Liver (tissue), 3 donors: Measurements from ENCODE around the gene RSPH6A.

Source experiments
- JUND ChIP-seq, 2 donors: IDR thresholded peaks; 2 replicates each; pipeline ENCODE4 v1.6.1; 2016; ENCODE audit warnings: antibody characterized with exemption in 2 of 2
- RAD21 ChIP-seq, 2 donors: IDR thresholded peaks; 2 replicates each; pipeline ENCODE4 v1.6.1; 2016; ENCODE audit warnings: antibody characterized with exemption in 2 of 2, mild to moderate bottlenecking in 2 of 2
- TAF1 ChIP-seq: conservative IDR thresholded peaks from 2 replicates; pipeline ENCODE4 v1.6.1; 2016; ENCODE audit warnings: antibody characterized with exemption, mild to moderate bottlenecking
- YY1 ChIP-seq: IDR thresholded peaks from 2 replicates; pipeline ENCODE4 v1.6.1; 2016; ENCODE audit warnings: antibody characterized with exemption, mild to moderate bottlenecking
- TF ChIP-seq, protein P1 (sequence below): fragments of 150-350 bp; IDR thresholded peaks from 2 replicates; pipeline ENCODE4 v1.5.1; 2017; ENCODE audit warnings: improper control_type of control experiment, low read depth, low read length; ENCODE audit not compliant: missing input control
- TF ChIP-seq, protein P2 (sequence below): IDR thresholded peaks from 2 replicates; pipeline ENCODE4 v1.6.1; 2016; ENCODE audit warnings: antibody characterized with exemption
- TF ChIP-seq, protein P3 (sequence below): IDR thresholded peaks from 2 replicates; pipeline ENCODE4 v1.6.1; 2016; ENCODE audit warnings: antibody characterized with exemption
- TF ChIP-seq, protein P4 (sequence below): IDR thresholded peaks from 2 replicates; pipeline ENCODE4 v1.6.1; 2016; ENCODE audit warnings: antibody characterized with exemption, mild to moderate bottlenecking
- TF ChIP-seq, protein P5 (sequence below): IDR thresholded peaks from 2 replicates; pipeline ENCODE4 v1.6.1; 2016; ENCODE audit warnings: antibody characterized with exemption
- donor health status: healthy.
- donor health status: healthy.

DNA sequence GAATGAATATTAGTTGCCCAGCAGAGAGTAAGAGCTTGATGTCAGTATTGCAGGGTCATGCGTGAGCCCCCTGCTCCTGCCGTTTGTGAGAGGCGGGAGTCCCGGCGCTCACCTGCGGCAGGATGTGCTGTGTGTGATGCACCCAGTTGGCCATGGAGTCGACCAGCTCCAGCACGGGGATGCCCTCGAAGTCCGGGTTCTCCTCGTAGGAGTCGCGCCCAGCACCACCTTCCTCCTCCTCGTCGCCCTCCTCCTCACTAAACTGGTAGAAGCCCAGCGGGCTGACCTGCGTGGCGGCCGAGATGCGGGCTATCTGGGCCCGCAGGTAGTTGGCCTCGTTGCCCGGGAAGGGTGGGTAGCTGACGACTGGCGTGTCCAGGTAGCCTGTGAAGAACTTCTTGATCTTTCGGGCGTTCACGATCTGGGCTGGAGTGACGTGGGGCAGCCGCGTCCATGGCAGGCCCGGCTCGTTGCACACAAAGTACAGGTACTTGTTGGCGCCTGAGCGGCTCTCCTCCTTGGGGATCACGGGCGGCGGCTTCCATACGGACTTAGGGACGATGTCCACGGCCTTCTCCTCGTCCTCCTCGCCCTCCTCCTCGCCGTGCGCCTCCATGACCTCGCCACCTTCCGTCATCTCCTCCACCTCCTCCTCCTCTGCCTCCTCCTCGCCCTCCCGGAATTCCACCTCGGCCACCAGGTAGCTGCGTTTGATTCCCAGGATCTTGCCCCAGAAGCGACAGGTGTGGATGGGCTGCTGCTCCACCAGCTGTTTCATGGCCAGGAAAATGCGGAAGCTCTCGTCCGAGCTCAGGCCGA, 10.8 kb downstream of the RSPH6A start:
- TF ChIP-seq, protein P1, sequence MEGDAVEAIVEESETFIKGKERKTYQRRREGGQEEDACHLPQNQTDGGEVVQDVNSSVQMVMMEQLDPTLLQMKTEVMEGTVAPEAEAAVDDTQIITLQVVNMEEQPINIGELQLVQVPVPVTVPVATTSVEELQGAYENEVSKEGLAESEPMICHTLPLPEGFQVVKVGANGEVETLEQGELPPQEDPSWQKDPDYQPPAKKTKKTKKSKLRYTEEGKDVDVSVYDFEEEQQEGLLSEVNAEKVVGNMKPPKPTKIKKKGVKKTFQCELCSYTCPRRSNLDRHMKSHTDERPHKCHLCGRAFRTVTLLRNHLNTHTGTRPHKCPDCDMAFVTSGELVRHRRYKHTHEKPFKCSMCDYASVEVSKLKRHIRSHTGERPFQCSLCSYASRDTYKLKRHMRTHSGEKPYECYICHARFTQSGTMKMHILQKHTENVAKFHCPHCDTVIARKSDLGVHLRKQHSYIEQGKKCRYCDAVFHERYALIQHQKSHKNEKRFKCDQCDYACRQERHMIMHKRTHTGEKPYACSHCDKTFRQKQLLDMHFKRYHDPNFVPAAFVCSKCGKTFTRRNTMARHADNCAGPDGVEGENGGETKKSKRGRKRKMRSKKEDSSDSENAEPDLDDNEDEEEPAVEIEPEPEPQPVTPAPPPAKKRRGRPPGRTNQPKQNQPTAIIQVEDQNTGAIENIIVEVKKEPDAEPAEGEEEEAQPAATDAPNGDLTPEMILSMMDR, result no peak
- TF ChIP-seq TAF1, result no peak
- no peak for TF ChIP-seq RAD21 (IDR thresholded peaks at IDR 0.05)
- TF ChIP-seq, protein P2, sequence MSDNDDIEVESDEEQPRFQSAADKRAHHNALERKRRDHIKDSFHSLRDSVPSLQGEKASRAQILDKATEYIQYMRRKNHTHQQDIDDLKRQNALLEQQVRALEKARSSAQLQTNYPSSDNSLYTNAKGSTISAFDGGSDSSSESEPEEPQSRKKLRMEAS, result no peak
- TF ChIP-seq YY1, result no peak
- TF ChIP-seq, protein P3, sequence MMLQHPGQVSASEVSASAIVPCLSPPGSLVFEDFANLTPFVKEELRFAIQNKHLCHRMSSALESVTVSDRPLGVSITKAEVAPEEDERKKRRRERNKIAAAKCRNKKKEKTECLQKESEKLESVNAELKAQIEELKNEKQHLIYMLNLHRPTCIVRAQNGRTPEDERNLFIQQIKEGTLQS, result no peak
- TF ChIP-seq, protein P4, sequence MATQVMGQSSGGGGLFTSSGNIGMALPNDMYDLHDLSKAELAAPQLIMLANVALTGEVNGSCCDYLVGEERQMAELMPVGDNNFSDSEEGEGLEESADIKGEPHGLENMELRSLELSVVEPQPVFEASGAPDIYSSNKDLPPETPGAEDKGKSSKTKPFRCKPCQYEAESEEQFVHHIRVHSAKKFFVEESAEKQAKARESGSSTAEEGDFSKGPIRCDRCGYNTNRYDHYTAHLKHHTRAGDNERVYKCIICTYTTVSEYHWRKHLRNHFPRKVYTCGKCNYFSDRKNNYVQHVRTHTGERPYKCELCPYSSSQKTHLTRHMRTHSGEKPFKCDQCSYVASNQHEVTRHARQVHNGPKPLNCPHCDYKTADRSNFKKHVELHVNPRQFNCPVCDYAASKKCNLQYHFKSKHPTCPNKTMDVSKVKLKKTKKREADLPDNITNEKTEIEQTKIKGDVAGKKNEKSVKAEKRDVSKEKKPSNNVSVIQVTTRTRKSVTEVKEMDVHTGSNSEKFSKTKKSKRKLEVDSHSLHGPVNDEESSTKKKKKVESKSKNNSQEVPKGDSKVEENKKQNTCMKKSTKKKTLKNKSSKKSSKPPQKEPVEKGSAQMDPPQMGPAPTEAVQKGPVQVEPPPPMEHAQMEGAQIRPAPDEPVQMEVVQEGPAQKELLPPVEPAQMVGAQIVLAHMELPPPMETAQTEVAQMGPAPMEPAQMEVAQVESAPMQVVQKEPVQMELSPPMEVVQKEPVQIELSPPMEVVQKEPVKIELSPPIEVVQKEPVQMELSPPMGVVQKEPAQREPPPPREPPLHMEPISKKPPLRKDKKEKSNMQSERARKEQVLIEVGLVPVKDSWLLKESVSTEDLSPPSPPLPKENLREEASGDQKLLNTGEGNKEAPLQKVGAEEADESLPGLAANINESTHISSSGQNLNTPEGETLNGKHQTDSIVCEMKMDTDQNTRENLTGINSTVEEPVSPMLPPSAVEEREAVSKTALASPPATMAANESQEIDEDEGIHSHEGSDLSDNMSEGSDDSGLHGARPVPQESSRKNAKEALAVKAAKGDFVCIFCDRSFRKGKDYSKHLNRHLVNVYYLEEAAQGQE, result no peak
- TF ChIP-seq JUND (IDR thresholded peaks at IDR 0.05), result no peak
- TF ChIP-seq, protein P5, sequence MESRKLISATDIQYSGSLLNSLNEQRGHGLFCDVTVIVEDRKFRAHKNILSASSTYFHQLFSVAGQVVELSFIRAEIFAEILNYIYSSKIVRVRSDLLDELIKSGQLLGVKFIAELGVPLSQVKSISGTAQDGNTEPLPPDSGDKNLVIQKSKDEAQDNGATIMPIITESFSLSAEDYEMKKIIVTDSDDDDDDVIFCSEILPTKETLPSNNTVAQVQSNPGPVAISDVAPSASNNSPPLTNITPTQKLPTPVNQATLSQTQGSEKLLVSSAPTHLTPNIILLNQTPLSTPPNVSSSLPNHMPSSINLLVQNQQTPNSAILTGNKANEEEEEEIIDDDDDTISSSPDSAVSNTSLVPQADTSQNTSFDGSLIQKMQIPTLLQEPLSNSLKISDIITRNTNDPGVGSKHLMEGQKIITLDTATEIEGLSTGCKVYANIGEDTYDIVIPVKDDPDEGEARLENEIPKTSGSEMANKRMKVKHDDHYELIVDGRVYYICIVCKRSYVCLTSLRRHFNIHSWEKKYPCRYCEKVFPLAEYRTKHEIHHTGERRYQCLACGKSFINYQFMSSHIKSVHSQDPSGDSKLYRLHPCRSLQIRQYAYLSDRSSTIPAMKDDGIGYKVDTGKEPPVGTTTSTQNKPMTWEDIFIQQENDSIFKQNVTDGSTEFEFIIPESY, result no peak
